RWPE1 (cell line): Measurements from ENCODE around the gene CARD10.
"Not testable (repeated sequence)": the region's sequence is repeated elsewhere in the genome, so short reads cannot be mapped to it uniquely, and the experiment has no call there.

ENCODE experiments used
- CTCF ChIA-PET: fragments of 350-600 bp; sonication (Branson Sonifier 250); formaldehyde crosslinking; extraction: SDS; loops from one replicate; lab custom pipeline; 2021; lab: Yijun Ruan, JAX
- POLR2A ChIA-PET: fragments of 400-600 bp; formaldehyde crosslinking; extraction: SDS; loops from one replicate; lab custom pipeline; 2020; ENCODE audit warnings: antibody characterized with exemption; ENCODE audit not compliant: low non-redundant PET; lab: Yijun Ruan, JAX
- DNase-seq: peaks from one replicate; pipeline ENCODE4 v3.0.0; 2012; ENCODE audit warnings: low spot score
- H3K27ac ChIP-seq: fragments of 450-650 bp; 2 replicates; pipeline ENCODE4 v1.5.1; 2017
- CTCF ChIP-seq: fragments of 450-650 bp; conservative IDR thresholded peaks from 2 replicates; pipeline ENCODE4 v1.5.1; 2017; ENCODE audit warnings: low read depth, mild to moderate bottlenecking

Gene CARD10

GRCh38 chr22:37555029-37555428 lies 35.8 kb upstream of the CARD10 start:
- no peak for DNase-seq
- ChIA-PET POLR2A (no interaction called here), CTCF (no interaction called here)
- H3K27ac ChIP-seq: no peak overlapping the region
- TF ChIP-seq CTCF: no peak

GRCh38 chr22:37553725-37554124 lies 34.5 kb upstream of the CARD10 start:
- H3K27ac ChIP-seq: peak overlapping the region; percentile 97
- no peak for DNase-seq
- ChIA-PET CTCF (no interaction called here), POLR2A (no interaction called here)
- no peak for TF ChIP-seq CTCF

GRCh38 chr22:37552524-37553163 lies 33.4 kb upstream of the CARD10 start:
- ChIA-PET POLR2A (no interaction called here), CTCF (interaction anchor here (0.6 to 0.9 kb wide), 2 partner anchors 10 to 346 kb away, joined by 3 to 4 read pairs; no protein-coding TSS in a partner anchor)
- peak overlapping the region; percentile 97 for H3K27ac ChIP-seq
- no peak for TF ChIP-seq CTCF
- DNase-seq: no peak

GRCh38 chr22:37551981-37552380 lies 32.8 kb upstream of the CARD10 start:
- DNase-seq: no peak
- H3K27ac ChIP-seq: peak overlapping the region; percentile 97
- POLR2A ChIA-PET: no interaction called here
- CTCF ChIA-PET: interaction anchor here (0.6 kb wide), 1 partner anchor 345 kb away, joined by 3 read pairs; no protein-coding TSS in a partner anchor
- TF ChIP-seq CTCF: no peak

GRCh38 chr22:37550921-37551320 lies 31.7 kb upstream of the CARD10 start:
- DNase-seq, POLR2A ChIA-PET: not testable (repeated sequence)
- CTCF ChIA-PET: interaction anchor here (0.7 kb wide), 1 partner anchor 11 kb away, joined by 8 read pairs; no protein-coding TSS in a partner anchor
- peak overlapping the region; percentile 97 for H3K27ac ChIP-seq

- no peak for DNase-seq
- no peak for TF ChIP-seq CTCF
- peak overlapping the region; percentile 97 for H3K27ac ChIP-seq
- CTCF ChIA-PET: interaction anchor here (0.8 kb wide), 1 partner anchor 12 kb away, joined by 8 read pairs; no protein-coding TSS in a partner anchor
- POLR2A ChIA-PET: no interaction called here
Observed at GRCh38 chr22:37549704-37550059, 30.5 kb upstream of the CARD10 start.

- CTCF ChIA-PET: interaction anchor here (0.7 to 1.1 kb wide), 3 partner anchors 14 to 20 kb away, joined by 3 to 5 read pairs (median 4); no protein-coding TSS in a partner anchor
- TF ChIP-seq CTCF: no peak
- POLR2A ChIA-PET: no interaction called here
- DNase-seq: no peak
- H3K27ac ChIP-seq: peak overlapping the region; percentile 97
Observed at GRCh38 chr22:37547251-37547741, 28.1 kb upstream of the CARD10 start.
